ENCODE results near the gene ERI3.

ERI3 gene

DNA sequence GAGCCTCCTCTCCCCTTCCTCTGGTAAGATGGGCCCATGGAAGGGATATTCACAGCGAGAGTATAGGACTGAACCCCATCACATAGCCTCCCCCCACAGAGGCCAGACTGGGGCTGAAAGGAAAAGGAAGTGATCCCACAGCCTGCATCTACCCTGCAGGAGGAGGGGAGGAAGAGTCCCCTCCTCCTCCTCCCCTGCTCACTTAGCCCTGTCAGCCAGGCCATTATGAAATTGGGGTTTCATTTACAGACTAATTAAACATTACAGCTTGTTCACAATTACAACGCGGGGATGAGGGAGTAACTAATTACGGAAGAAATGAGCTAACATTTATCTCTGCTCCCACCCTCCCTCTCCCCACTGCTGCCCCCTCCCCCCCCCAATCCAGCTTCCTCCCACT is 116.4 kb downstream of the ERI3 start:
- DNase-seq, result no peak

DNA sequence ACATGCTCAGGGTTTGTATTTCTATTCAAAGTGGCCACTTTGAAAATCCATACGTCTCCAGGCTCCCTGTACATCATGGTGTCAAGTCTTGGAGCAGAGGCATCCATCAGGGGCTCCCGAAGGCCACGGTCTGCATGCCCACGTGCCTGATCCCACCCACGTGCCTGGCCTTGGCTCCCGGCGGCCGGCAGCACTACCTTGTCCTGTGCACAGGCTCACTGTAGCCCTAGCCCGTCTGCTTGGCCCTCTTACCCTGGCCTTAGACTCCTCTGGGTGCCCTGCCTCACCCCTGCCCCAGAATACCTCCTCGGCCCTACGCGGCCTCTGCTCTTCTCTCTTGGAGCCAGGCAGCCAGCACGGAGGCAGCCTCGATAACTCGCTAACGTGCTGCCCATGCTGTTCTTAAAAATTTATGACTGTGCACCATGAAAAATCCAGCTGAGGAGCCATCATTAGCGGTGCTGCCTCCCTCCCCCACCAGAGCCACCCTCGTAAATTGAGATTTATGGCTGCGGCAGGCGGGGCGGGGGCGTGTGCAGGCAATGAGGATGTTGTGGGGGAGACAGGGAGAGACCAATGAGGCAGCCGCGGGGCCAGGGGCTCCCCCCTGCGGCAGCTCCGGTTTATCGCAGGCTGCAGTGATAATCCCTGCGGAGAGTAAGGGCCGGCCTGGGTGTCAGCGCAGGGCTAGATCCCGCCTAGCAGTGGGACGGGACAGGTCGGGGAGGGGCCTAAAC is 117.2 kb downstream of the ERI3 start:
- no peak for DNase-seq

DNA sequence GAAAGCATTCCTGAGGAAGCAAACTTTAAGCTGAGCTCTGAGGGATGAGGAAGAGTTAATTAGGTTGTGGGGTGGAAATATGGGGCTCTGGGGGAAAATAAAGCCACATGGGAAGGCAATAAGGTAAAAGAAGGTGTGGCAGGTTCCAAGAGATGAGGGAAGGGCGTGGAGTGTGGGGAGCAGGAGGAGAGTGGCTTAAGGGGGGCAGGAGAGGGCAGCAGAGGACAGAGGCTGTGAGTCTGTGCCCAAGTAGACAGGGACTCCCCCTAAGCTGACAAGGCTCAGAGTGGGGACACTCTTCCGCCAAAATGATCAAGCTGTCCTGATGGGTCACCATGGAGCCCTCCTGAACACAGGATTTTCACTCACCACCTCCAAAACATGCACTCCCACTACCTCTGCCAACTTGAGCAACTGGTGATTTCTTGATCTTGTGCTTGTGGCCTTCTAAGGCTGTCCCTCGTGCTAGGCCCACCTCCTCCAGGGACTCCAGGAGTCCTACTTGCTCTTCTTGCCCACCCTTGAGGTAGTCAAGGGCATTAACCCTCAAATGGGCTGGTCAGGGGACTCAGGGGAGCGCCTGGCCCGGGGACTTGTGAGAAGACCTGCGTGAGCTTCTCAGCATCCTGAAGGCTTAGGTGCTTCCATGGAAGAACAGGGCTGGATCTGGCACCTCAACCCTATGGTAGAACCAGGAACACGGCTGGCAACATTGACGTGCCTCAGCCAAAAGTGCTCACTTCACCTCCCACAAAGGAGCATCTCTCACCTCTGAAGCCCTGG is 118.4 kb downstream of the ERI3 start:
- no peak for DNase-seq

DNA sequence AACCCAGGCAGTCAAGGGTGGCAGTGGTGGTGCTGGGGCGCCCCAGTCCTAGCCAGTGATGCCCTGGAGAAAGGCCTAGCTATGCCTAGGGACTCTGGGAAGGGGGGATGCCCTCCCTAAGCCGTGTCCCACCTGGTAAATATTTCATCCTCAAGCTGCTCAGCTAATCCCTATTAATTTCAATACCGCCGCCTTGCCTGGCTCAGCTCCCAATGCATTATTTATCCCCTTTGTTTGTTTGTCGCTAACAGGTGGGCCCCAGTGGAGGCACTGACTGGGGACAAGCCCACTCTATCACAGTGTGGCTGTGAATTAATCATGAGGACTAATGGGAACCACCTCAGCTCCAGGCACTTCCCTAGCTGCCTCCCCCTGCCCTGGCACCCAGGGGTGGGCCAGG is 119.2 kb downstream of the ERI3 start:
- no peak for DNase-seq

DNA sequence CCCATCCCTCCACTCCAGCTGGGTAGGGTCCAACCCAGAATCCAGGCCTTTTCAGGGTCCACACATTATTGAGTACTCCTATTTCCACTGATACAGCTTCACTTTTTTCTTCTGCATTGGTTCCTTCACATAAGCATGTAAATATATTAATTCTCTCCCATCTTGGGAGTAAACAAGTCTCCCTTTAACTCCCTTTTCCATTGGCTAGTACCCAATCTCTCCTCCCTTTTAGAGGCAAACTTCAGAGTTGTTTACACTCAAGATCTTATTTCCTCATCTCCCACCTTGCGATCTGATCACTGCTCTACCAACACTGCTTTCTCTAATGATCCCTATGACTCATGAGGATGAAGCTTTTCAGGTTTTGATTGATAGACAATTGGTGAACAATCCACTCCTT is 121.5 kb downstream of the ERI3 start:
- no peak for DNase-seq

DNA sequence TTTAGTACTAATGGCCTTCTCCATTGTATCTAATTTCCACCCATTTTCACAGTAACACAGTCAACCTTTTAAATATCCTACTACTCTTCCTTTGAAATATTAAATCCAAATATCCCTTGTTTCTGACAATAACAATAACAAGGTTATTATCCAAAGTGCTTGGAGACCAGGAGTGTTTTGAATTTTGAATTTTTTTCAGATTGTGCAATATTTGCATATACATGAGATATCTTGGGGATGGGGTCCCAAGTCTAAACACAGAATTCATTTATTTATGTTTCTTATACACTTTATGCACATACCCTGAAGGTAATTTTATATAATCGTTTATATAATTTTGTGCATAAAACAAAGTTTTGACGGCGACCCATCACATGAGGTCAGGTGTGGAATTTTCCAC is 124.3 kb downstream of the ERI3 start:
- DNase-seq, result no peak

DNA sequence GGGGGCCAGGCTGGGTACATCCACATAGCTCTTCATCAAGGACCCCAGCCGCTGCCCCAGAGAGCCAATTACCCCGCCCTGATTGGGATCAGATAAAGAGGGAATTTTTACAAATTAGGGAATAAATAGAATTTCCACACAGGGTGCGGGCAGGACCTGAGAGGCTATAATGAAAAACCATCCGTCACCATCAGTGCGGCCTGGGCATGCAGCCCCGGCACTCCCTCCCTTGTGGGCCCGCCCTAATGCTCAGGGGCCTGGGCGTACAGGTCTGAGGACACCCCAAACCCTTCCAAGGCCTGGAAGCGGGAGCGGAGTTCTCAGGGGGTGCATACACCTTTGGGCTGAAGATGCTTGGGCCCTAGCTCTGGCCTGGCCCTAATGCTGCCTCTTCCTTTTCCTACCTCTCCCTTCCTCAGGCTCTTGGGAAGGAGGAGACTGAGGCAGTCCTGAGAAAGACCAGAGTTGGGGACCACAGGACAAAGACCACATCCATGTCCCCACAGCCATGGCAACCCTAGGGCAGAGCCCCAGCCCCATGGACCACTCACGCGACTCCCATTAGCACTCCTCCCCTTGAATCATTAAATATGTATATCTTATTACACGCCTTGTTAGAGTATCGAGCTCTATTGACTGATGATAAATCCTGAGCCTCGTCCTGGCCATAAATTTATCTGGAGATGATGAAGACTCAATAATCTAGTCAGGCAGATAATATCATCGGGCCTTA is 125.5 kb downstream of the ERI3 start:
- DNase-seq, result no peak

DNA sequence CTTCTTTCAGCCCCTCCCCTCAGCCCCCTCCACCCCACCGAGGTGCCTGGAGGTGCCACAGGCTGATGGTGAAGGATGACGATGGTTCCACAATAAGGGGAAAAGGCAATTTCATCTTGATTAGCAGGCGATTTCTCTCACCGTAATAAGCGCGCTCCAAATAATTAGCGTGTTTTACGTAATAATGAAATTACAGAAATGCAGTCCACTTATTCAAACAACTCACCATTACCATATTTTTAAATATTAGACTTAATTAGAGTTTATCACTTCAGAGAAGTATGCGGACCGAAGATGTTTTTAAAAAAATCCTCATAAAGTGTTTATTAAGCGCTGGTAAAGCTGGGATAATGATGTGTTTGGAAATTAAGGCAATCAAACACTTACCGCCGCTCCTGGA is 126.8 kb downstream of the ERI3 start:
- no peak for DNase-seq

DNA sequence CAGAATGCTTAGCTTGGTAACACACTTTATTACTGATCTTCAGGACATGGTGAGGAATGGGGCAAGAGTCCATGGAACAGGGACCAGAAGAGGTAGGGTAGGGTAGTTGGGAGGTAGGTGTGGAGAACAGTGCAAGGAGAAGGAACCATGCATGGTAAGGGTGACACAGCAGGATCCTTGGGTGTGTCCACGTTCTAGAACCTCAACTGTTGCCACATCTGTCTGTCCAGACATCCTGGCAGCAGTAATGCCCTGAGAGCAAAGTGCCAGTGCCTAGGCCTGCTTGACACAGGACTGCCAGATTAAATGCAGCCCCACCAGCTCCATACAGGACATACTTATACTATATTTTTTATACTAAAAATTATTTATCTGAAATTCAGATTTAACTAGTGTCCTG is 127.8 kb downstream of the ERI3 start:
- DNase-seq, result no peak

DNA sequence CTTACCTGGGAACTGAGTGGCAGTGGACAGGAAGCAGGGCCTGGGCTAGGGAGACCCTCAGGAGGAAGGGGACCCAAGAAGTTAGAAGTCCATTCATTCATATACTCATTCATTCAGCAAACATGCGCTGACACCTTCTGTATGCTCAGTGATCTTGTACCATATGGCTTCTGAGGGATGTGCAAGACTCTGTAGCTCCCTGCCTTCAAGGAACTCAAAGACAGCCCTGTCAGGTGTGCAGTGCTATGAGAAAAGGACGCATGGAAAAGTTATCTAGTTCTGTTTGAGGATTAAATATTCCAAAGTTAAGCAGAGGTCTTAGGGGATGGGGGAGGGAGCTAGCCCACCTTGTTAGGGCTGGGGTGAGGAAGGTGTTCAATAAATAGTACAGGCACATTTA is 129.3 kb downstream of the ERI3 start:
- no peak for DNase-seq

DNA sequence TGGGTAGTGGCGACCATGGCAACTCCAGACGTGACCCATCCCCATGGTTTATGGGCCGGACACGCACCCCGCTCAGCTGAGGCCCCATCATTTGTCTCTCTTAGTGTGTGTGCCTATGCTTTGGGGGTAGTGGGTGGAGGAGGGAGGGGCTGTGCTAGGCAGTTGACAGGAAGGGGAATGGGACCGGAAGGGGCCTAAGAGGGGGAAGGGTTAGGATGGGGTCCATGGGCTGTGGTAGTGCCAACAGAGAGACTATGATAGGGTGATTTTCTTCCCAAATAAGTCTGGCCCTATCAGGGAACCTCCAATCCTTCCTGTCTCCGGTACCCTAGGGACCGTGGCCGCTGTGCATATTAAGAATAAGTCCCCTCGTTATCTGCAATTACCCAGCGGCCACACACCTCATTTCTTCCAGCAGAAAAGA is 131.9 kb downstream of the ERI3 start:
- DNase-seq, result no peak

DNA sequence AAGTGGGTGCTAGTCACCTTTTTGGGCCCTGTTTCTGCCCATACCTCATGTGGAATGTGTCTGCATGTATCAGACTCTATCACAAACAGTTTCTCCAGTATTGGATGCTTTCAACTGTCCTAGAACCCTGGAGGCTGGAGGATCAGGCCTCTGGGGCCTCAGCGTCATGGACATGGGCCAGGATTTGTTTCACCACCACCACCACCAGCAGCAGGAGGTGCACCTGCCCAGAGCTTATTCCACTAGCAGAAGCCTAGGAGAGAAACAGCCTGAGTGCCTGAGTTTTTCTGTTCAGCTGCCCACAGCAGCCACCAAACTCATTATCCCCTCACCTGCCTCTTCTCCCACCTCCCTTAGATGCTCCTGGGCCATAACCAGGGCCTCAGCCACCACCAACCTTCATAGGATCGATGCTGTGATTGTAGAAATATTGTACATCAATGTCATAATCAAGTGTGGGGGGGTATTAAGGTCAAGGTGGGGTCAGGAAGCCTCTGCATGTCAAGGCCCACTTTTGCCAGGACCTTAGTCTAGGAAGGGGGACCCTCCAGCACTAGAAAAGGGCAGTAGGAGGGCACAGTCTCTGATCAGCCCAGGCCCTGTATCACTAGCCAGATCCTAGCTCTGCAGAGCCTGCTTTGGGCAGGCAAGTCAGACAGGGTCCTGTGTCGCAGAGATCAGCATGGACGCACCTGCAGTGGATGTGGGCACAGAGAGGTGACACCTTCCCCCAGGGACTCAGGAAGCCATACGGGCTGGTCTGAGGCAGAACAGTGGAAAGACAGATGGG is 132.5 kb downstream of the ERI3 start:
- no peak for DNase-seq

DNA sequence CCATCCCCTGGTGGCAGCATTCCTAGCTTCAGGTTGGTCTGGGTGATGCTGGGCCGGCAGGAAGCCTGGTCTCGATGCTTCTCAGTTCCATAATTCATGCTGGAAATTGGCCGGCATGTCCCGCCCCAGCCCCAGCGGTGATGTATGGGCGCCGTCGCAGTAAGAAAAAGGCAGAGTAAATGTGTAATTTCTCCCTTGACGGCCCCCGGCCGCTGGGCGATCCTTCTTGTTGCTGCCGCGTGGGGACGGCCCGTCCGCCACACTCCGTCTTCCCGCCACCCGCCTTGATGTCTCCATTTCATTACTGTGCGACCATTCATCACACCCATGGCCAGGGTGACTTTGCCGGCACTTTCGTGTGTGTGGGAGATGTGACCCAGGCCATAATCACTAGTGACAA is 133.3 kb downstream of the ERI3 start:
- DNase-seq, result no peak

DNA sequence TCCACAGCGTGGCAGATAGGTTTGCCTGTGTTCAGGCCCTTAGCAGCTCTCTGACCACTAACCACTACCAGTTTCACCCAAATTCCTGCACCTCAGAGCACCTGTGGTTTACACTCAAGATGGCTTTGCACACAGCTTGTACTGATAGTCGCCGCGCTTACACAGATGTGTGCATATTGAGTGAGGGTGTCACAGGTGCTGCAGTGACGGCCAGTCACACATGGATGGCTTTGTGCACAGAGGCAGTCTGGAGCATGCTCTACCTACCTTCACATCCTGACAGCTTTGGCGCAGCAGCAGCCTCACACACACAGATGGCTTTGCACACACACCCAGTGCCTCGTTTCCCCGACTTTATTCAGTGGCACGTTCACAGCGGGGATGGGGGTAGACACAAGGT is 134.3 kb downstream of the ERI3 start:
- DNase-seq, result no peak

DNA sequence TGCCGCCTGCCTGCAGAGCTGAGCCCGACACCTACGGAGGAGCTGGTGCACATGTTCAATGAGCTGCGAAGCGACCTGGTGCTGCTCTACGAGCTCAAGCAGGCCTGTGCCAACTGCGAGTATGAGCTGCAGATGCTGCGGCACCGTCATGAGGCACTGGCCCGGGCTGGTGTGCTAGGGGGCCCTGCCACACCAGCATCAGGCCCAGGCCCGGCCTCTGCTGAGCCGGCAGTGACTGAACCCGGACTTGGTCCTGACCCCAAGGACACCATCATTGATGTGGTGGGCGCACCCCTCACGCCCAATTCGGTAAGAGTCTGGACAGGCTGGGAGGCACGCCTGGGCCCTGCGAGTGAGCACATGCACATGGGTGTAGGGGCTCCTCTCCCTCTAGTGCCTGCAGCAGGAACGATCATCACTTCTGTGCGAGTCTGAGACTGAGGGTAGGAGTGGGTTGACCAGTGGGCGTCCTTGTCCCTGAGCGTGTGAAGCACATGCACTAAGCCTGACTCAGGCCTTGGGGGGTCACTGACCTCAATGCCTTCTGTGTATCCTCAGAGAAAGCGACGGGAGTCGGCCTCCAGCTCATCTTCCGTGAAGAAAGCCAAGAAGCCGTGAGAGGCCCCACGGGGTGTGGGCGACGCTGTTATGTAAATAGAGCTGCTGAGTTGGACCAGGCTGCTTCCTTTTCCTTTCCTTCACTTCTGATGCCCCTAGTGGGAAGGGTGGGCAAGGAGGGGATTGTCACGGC is 134.9 kb downstream of the ERI3 start:
- DNase-seq, result peak in 1 of 51 donors; percentile 37

DNA sequence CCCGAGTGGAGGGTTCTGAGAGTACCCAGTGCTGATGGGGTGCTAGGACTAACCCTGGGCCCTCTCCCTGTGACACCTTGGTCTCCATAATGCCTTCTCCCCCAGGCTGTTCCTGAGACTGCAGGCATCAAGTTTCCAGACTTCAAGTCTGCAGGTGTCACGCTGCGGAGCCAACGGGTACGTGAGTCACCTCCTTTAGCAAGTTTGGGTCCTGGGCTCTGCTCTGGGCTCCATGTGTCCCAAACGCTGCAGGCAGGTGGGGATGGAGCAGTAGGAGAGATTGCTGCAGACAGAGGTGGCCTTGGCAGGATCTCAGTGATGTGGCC is 135.8 kb downstream of the ERI3 start:
- no peak for DNase-seq

DNA sequence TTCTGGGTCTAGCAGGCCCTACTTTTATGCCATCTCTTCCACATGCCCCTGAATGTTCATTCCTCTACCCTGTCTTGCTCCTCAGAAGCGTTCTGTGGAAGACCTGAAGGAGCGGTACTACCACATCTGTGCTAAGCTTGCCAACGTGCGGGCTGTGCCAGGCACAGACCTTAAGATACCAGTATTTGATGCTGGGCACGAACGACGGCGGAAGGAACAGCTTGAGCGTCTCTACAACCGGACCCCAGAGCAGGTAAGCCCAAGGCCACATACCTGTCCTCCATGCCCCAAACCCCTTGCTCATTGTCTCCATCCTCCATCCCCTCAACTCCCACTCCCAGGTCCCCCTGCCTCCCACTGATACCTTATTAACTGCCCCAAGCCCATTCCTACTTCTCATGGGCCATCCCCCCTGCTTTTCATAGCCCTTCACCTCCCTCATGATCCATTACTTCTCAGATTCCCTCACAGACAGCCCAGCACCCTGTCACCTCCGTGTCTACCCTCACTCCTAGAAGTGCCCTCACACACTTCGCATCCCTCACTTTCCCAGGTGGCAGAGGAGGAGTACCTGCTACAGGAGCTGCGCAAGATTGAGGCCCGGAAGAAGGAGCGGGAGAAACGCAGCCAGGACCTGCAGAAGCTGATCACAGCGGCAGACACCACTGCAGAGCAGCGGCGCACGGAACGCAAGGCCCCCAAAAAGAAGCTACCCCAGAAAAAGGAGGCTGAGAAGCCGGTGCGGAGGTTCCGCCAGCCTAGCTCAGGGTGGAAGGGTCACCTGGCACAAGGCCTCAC is 136.4 kb downstream of the ERI3 start:
- no peak for DNase-seq

DNA sequence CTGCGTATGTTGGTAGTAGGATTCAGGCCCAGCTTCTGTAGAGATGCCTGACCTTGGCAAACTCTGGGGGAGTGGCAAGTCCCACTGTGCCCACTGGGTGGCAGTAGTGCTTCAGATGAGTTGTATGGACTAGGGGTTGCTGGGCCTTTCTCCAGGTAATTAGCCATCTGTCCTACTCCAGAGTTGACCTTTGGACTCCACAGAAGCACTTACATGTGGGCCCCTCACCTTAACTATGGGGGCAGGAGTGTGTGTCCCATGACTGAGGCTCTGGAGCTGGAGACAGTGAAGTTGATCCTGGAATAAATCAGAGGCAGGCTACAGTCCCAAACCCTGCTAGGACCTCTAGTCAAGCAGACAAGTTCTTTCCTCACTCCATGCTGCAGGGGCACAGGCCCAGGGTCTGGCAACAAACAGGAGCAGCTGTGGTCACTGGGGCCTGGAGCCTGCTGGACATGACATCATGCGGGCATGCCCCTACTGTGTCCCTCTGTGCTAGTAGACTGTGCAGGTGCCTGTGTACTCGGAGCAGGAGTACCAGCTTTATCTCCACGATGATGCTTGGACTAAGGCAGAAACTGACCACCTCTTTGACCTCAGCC is 137.1 kb downstream of the ERI3 start:
- DNase-seq, result peak in 46 of 51 donors; percentile 9 to 84 (median 48)

DNA sequence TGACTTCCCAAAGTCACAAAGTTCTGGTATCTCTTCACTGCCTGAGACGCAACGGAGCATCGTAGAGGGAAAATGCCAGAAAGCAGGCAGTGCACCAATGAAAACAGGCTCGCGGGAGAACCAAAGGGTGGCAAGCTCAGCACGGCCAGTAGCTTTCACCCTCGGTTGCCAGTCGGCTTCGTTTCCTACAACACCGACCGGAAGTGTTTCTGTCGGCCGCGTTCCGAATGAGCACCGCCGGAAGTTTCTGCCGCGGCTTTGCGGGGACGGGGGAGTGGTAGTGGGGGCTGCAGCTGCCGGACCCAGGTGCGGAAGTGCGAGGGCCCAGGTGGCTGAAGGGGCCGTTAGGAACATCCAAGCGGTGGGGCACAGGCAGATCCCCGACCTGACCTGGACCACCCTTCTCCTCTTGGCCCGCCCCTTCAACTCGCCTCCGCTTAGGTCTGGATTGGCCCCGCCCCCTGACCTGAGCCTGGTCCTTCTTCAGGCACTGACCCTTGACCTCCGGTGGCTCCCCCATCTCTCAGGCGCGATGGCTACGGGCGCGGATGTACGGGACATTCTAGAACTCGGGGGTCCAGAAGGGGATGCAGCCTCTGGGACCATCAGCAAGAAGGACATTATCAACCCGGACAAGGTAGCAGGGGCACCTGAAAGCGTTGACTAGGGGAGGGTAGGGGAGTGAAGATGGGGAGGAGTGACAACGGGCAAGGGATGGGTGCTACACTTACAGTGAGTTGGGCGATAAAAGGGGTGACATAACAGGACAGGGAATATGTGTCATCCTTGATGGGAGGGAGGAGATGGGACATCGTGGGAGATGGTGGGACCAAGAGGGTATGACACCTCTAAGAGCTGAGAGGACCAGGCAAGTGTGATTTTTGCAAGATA is 141.6 kb downstream of the ERI3 start, which contains the start of gene DMAP1:
Gene DMAP1, plus strand, starts transcription at position 250 of the 891 bp plus-strand sequence. Its CDS starts 283 bp downstream, at position 533.
- peak; percentile 44 to 95 (median 82) for DNase-seq
